Activated CD8-positive, alpha-beta T cell treated with anti-CD3 and anti-CD28 coated beads, Interleukin-2, amount 10 ng/mL, durations not matched to agents 7 days and 5 days (primary cell): Measurements from ENCODE around the gene MKI67. TPM values are rescaled to one million over a fixed set of nuclear protein-coding genes. Genes with fewer than 3 reads are reported as not detected.

Experiments
- ATAC-seq: fragments of 150-1000 bp; cut with Tn5 transposase; one replicate; pipeline ENCODE4 v1.10.0; 2021; ENCODE audit warnings: moderate library complexity
- CTCF ChIA-PET: fragments of 350-600 bp; sonication (Branson Sonifier 250); formaldehyde crosslinking; loops from one replicate; lab custom pipeline; 2021; ENCODE audit warnings: antibody characterized with exemption; lab: Charles Lee
- POLR2A ChIA-PET: fragments of 350-600 bp; sonication (Branson Sonifier 250); formaldehyde crosslinking; loops from one replicate; lab custom pipeline; 2021; ENCODE audit warnings: antibody characterized with exemption; lab: Charles Lee
- DNase-seq: peaks from one replicate; pipeline ENCODE4 v3.0.0-alpha.2; 2020
- H3K27ac Mint-ChIP-seq: one replicate; pipeline ENCODE4 v1.8.0; 2021; ENCODE audit warnings: mild to moderate bottlenecking, mixed read lengths
- H3K27me3 Mint-ChIP-seq: one replicate; pipeline ENCODE4 v1.8.0; 2021; ENCODE audit warnings: low read depth, mixed read lengths
- H3K36me3 Mint-ChIP-seq: one replicate; pipeline ENCODE4 v1.8.0; 2021; ENCODE audit warnings: low read depth, mixed read lengths
- H3K4me1 Mint-ChIP-seq: one replicate; pipeline ENCODE4 v1.8.0; 2021; ENCODE audit warnings: low read depth, mixed read lengths
- H3K4me3 Mint-ChIP-seq: one replicate; pipeline ENCODE4 v1.8.0; 2021; ENCODE audit warnings: mild to moderate bottlenecking, mixed read lengths
- H3K9me3 Mint-ChIP-seq: one replicate; pipeline ENCODE4 v1.8.0; 2022; ENCODE audit warnings: mixed read lengths; ENCODE audit not compliant: insufficient read depth
- total RNA-seq, 2 experiments: library from RNA; stranded (reverse); gene quantifications; one replicate each; pipeline ENCODE4 v1.2.3, GENCODE V29; 2021

The MKI67 gene
- total RNA-seq, 2 experiments from 2014 or later: 356 to 368 TPM

- H3K4me1 Mint-ChIP-seq: peaks cover 5% of the 10 kb centered on the region
- ChIA-PET POLR2A (interaction anchor here (1.5 kb wide), 1 partner anchor 13 kb away, joined by 4 read pairs; no protein-coding TSS in a partner anchor), CTCF (interaction anchor here (1.0 kb wide), 1 partner anchor 69 kb away, joined by 3 read pairs; no protein-coding TSS in a partner anchor)
- peaks cover 15% of the 10 kb centered on the region for H3K36me3 Mint-ChIP-seq
- DNase-seq (no peak), ATAC-seq (no peak)
- no peaks in the 10 kb centered on the region for H3K9me3 Mint-ChIP-seq
- no peak overlapping the region for H3K27ac Mint-ChIP-seq
- H3K27me3 Mint-ChIP-seq: no peaks in the 10 kb centered on the region
- no peak overlapping the region for H3K4me3 Mint-ChIP-seq
These were observed 16.5 kb downstream of the MKI67 start for GRCh38 chr10:128109707-128110106.

- no peaks in the 10 kb centered on the region for H3K9me3 Mint-ChIP-seq
- DNase-seq (no peak), ATAC-seq (no peak)
- H3K27ac Mint-ChIP-seq: peak overlapping the region; percentile 67
- no peaks in the 10 kb centered on the region for H3K27me3 Mint-ChIP-seq
- CTCF ChIA-PET: interaction anchor here (0.6 to 3.1 kb wide), 4 partner anchors 10 to 70 kb away, joined by 3 to 12 read pairs (median 5); no protein-coding TSS in a partner anchor
- no peak overlapping the region for H3K4me3 Mint-ChIP-seq
- H3K4me1 Mint-ChIP-seq: peaks cover 9% of the 10 kb centered on the region
- peaks cover 13% of the 10 kb centered on the region for H3K36me3 Mint-ChIP-seq
- POLR2A ChIA-PET: interaction anchor here (1.4 to 2.0 kb wide), 2 partner anchors 9 to 11 kb away, joined by 4 to 6 read pairs; no protein-coding TSS in a partner anchor
These were observed 20.8 kb downstream of the MKI67 start for GRCh38 chr10:128105383-128105782.

GRCh38 chr10:128103229-128103714 lies 23.0 kb downstream of the MKI67 start:
- peak overlapping the region; percentile 17 for H3K4me3 Mint-ChIP-seq
- ATAC-seq (peak; percentile 76), DNase-seq (peak; percentile 66)
- no peaks in the 10 kb centered on the region for H3K27me3 Mint-ChIP-seq
- POLR2A ChIA-PET: interaction anchor here (0.8 to 1.8 kb wide), 5 partner anchors 9 to 39 kb away, joined by 3 to 10 read pairs (median 4); partner anchors contain the start of gene MKI67
- peaks cover 21% of the 10 kb centered on the region for H3K4me1 Mint-ChIP-seq
- no peaks in the 10 kb centered on the region for H3K9me3 Mint-ChIP-seq
- peaks cover 33% of the 10 kb centered on the region for H3K36me3 Mint-ChIP-seq
- peak overlapping the region; percentile 75 for H3K27ac Mint-ChIP-seq
- CTCF ChIA-PET: interaction anchor here (0.8 to 2.1 kb wide), 11 partner anchors 7 to 92 kb away, joined by 3 to 5 read pairs (median 4); no protein-coding TSS in a partner anchor

GRCh38 chr10:128102480-128103228 lies 23.6 kb downstream of the MKI67 start:
- peak overlapping the region; percentile 17 for H3K4me3 Mint-ChIP-seq
- ATAC-seq (no peak), DNase-seq (no peak)
- peaks cover 39% of the 10 kb centered on the region for H3K36me3 Mint-ChIP-seq
- no peaks in the 10 kb centered on the region for H3K9me3 Mint-ChIP-seq
- POLR2A ChIA-PET: interaction anchor here (0.8 to 1.8 kb wide), 6 partner anchors 10 to 38 kb away, joined by 3 to 10 read pairs (median 4); partner anchors contain the start of gene MKI67
- H3K27ac Mint-ChIP-seq: peak overlapping the region; percentile 75
- peaks cover 27% of the 10 kb centered on the region for H3K4me1 Mint-ChIP-seq
- CTCF ChIA-PET: interaction anchor here (1.1 to 1.5 kb wide), 7 partner anchors 13 to 91 kb away, joined by 3 to 5 read pairs (median 4); no protein-coding TSS in a partner anchor
- no peaks in the 10 kb centered on the region for H3K27me3 Mint-ChIP-seq

- Mint-ChIP-seq H3K27me3 (no peaks in the 10 kb centered on the region), H3K4me3 (no peak overlapping the region), H3K9me3 (no peaks in the 10 kb centered on the region), H3K27ac (peak overlapping the region; percentile 43), H3K4me1 (peaks cover 35% of the 10 kb centered on the region), H3K36me3 (peaks cover 47% of the 10 kb centered on the region)
- DNase-seq: no peak
- ATAC-seq: no peak
- CTCF ChIA-PET: interaction anchor here (1.1 kb wide), 1 partner anchor 32 kb away, joined by 4 read pairs; no protein-coding TSS in a partner anchor
- POLR2A ChIA-PET: interaction anchor here (0.8 to 1.1 kb wide), 2 partner anchors 20 to 22 kb away, joined by 3 read pairs; no protein-coding TSS in a partner anchor
These were observed 24.3 kb downstream of the MKI67 start for GRCh38 chr10:128101901-128102300.

GRCh38 chr10:128099901-128100300 lies 26.3 kb downstream of the MKI67 start:
- Mint-ChIP-seq H3K27ac (peak overlapping the region; percentile 26), H3K9me3 (no peaks in the 10 kb centered on the region), H3K4me1 (peaks cover 55% of the 10 kb centered on the region), H3K4me3 (no peak overlapping the region), H3K36me3 (peaks cover 67% of the 10 kb centered on the region), H3K27me3 (no peaks in the 10 kb centered on the region)
- no peak for DNase-seq
- ChIA-PET CTCF (interaction anchor here (0.9 kb wide), 1 partner anchor 31 kb away, joined by 4 read pairs; no protein-coding TSS in a partner anchor), POLR2A (interaction anchor here (0.6 to 1.5 kb wide), 2 partner anchors 15 to 32 kb away, joined by 3 to 4 read pairs; no protein-coding TSS in a partner anchor)
- no peak for ATAC-seq

GRCh38 chr10:128098631-128099030 lies 27.6 kb downstream of the MKI67 start:
- CTCF ChIA-PET: interaction anchor here (0.9 kb wide), 1 partner anchor 29 kb away, joined by 4 read pairs; no protein-coding TSS in a partner anchor
- H3K4me3 Mint-ChIP-seq: no peak overlapping the region
- ATAC-seq: no peak
- POLR2A ChIA-PET: interaction anchor here (0.6 kb wide), 1 partner anchor 26 kb away, joined by 3 read pairs; no protein-coding TSS in a partner anchor
- H3K36me3 Mint-ChIP-seq: peaks cover 74% of the 10 kb centered on the region
- H3K4me1 Mint-ChIP-seq: peaks cover 60% of the 10 kb centered on the region
- H3K27me3 Mint-ChIP-seq: no peaks in the 10 kb centered on the region
- no peaks in the 10 kb centered on the region for H3K9me3 Mint-ChIP-seq
- DNase-seq: no peak
- peak overlapping the region; percentile 26 for H3K27ac Mint-ChIP-seq

GRCh38 chr10:128097783-128098182 lies 28.4 kb downstream of the MKI67 start:
- ATAC-seq (no peak), DNase-seq (peak; percentile 20)
- Mint-ChIP-seq H3K27me3 (no peaks in the 10 kb centered on the region), H3K4me3 (no peak overlapping the region), H3K27ac (peak overlapping the region; percentile 26), H3K9me3 (no peaks in the 10 kb centered on the region), H3K4me1 (peaks cover 60% of the 10 kb centered on the region), H3K36me3 (peaks cover 74% of the 10 kb centered on the region)
- ChIA-PET POLR2A (interaction anchor here (0.9 to 2.4 kb wide), 4 partner anchors 12 to 35 kb away, joined by 3 to 5 read pairs (median 4); no protein-coding TSS in a partner anchor), CTCF (interaction anchor here (1.5 kb wide), 1 partner anchor 28 kb away, joined by 4 read pairs; no protein-coding TSS in a partner anchor)

- H3K27me3 Mint-ChIP-seq: no peaks in the 10 kb centered on the region
- peaks cover 59% of the 10 kb centered on the region for H3K4me1 Mint-ChIP-seq
- CTCF ChIA-PET: interaction anchor here (1.0 to 1.7 kb wide), 6 partner anchors 16 to 61 kb away, joined by 3 to 6 read pairs (median 4); no protein-coding TSS in a partner anchor
These were observed 29.6 kb downstream of the MKI67 start for GRCh38 chr10:128096486-128097199.

GRCh38 chr10:128095753-128096469 lies 30.3 kb downstream of the MKI67 start:
- H3K4me1 Mint-ChIP-seq: peaks cover 54% of the 10 kb centered on the region
- DNase-seq: peak; percentile 81
- no peaks in the 10 kb centered on the region for H3K9me3 Mint-ChIP-seq
- H3K27ac Mint-ChIP-seq: peak overlapping the region; percentile 91
- POLR2A ChIA-PET: interaction anchor here (0.5 to 2.4 kb wide), 9 partner anchors 11 to 85 kb away, joined by 3 to 6 read pairs (median 3); no protein-coding TSS in a partner anchor
- peak overlapping the region; percentile 53 for H3K4me3 Mint-ChIP-seq
- CTCF ChIA-PET: interaction anchor here (0.9 to 1.7 kb wide), 8 partner anchors 8 to 84 kb away, joined by 3 to 6 read pairs (median 4); no protein-coding TSS in a partner anchor
- H3K36me3 Mint-ChIP-seq: peaks cover 66% of the 10 kb centered on the region
- ATAC-seq: peak; percentile 66
- H3K27me3 Mint-ChIP-seq: no peaks in the 10 kb centered on the region

More at GRCh38 chr10:128096486-128097199, 29.6 kb downstream of the MKI67 start:
- peak overlapping the region; percentile 91 for H3K27ac Mint-ChIP-seq
- peaks cover 74% of the 10 kb centered on the region for H3K36me3 Mint-ChIP-seq
- no peak for ATAC-seq
- H3K4me3 Mint-ChIP-seq: peak overlapping the region; percentile 53
- POLR2A ChIA-PET: interaction anchor here (0.9 to 2.4 kb wide), 9 partner anchors 13 to 84 kb away, joined by 3 to 6 read pairs (median 4); no protein-coding TSS in a partner anchor
- DNase-seq: peak; percentile 26
- no peaks in the 10 kb centered on the region for H3K9me3 Mint-ChIP-seq
